DND-41 (cell line): ENCODE data around the gene KIRREL3.

Experiments used
- ATAC-seq: fragments of 200-7000 bp; cut with Tn5 transposase; 3 replicates; pipeline ENCODE4 v1.9.1; 2021; ENCODE audit warnings: low read depth; ENCODE audit not compliant: insufficient read depth
- DNase-seq: peaks from one replicate; pipeline ENCODE4 v3.0.0-alpha.2; 2020
- H2AFZ ChIP-seq: 2 replicates; pipeline ENCODE4 v1.6.0; 2012; ENCODE audit warnings: low read depth, low read length
- H3K27ac ChIP-seq: 2 replicates; pipeline ENCODE4 v1.5.1; 2012; ENCODE audit warnings: low read length, inconsistent platforms
- H3K27me3 ChIP-seq: fragments of 200-600 bp; sonication (generic); 2 replicates; pipeline ENCODE4 v1.6.0; 2012; ENCODE audit warnings: low read length, mild to moderate bottlenecking, inconsistent platforms; ENCODE audit not compliant: insufficient read depth, poor library complexity
- H3K36me3 ChIP-seq: 2 replicates; pipeline ENCODE4 v1.5.1; 2012; ENCODE audit warnings: low read length, inconsistent platforms; ENCODE audit not compliant: insufficient read depth
- H3K4me1 ChIP-seq: 2 replicates; pipeline ENCODE4 v1.5.1; 2012; ENCODE audit warnings: mild to moderate bottlenecking, low read length; ENCODE audit not compliant: insufficient read depth
- H3K4me2 ChIP-seq: 2 replicates; pipeline ENCODE4 v1.6.0; 2012; ENCODE audit warnings: mild to moderate bottlenecking, moderate library complexity, low read length, inconsistent platforms; ENCODE audit not compliant: insufficient read depth
- H3K4me3 ChIP-seq, 2 experiments: fragments of 200-600 bp in 1 of 2; shearing (Covaris generic) in 1 of 2; 2 replicates each; pipeline ENCODE4 v1.5.1; 2012 to 2016; ENCODE audit warnings: inconsistent platforms in 2 of 2, low read length in 2 of 2, mild to moderate bottlenecking in 2 of 2, low read depth in 1 of 2, moderate library complexity in 1 of 2
- H3K79me2 ChIP-seq: 2 replicates; pipeline ENCODE4 v1.6.0; 2012; ENCODE audit warnings: low read length, inconsistent platforms; ENCODE audit not compliant: insufficient read depth
- H3K9ac ChIP-seq: 2 replicates; pipeline ENCODE4 v1.6.0; 2012; ENCODE audit warnings: low read depth, mild to moderate bottlenecking, inconsistent platforms, low read length, moderate library complexity
- H3K9me3 ChIP-seq: 2 replicates; pipeline ENCODE4 v1.5.1; 2012; ENCODE audit warnings: low read length, moderate library complexity, mild to moderate bottlenecking, inconsistent platforms; ENCODE audit not compliant: insufficient read depth, severe bottlenecking
- H4K20me1 ChIP-seq: 2 replicates; pipeline ENCODE4 v1.6.0; 2012; ENCODE audit warnings: low read length; ENCODE audit not compliant: insufficient read depth
- EZH2 ChIP-seq: IDR thresholded peaks from 3 replicates; pipeline ENCODE4 v1.6.1; 2012; ENCODE audit warnings: borderline replicate concordance, low read depth, mild to moderate bottlenecking, moderate library complexity, low read length, inconsistent platforms; ENCODE audit not compliant: severe bottlenecking
- TF ChIP-seq, protein P1 (sequence below): IDR thresholded peaks from 2 replicates; pipeline ENCODE4 v1.5.1; 2012; ENCODE audit warnings: borderline replicate concordance, low read length, moderate library complexity, mild to moderate bottlenecking; ENCODE audit not compliant: poor library complexity, severe bottlenecking; ENCODE audit errors: extremely low read depth

The KIRREL3 gene

DNA sequence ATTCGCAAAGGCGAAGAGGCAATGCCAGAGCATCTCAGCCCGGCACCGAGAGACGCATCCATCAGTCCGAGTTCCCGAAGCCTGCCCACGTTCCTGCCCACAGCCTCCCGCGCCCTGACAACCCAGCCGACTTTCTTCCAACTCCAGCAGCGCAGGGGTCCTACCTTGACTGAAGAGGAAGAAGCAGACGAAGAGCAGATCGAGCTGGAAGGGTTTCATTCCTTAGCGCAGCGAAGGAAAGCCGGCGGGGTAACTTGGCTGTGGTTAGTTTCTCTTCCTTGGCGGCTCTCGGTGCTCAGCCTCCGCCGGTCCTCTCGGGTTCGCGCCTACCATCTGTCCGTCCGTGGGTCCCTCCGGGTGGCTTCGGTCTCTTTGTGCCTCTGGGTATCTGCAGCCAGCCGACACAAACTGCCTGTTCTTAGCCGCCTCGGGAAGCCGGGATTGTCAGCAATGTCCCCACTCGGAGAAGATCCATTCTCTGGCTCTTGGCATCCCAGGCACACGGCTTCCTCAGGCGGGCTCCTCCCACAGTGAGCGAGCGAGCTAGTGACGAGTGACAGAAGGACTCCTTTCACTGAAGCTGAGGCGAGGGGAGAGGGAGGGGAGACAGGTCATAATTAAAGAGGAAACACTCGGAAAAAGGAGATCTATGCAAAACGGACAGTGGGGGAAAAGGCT, at the start of gene KIRREL3:
KIRREL3 (minus strand) TSS at position 480 of the 678 bp plus-strand sequence.
- Histone ChIP-seq H3K27me3 (peaks cover 28% of the 10 kb centered on the region), H3K9ac (no peak within 1 kb of the TSS)
- no peak for DNase-seq

DNA sequence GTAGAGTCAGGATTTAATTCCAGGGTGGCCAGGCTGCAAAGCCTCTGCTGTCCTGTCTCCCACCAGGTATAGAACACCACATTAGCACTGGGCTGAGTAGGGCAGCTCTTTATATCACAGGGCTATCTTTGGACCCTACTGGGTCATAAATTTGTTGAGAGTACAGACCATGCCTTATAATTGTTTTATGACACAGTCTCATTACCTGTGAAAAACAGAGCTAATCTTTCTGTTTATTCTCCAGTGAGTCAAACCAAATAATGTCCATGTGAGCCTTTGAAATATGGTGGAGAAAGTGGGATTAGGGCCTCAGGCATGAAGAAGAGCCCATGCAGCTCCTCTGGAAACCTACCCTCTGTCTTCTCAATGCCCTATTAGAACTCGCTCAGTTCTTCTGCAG, 49.6 kb upstream of the KIRREL3 start:
- Histone ChIP-seq H3K79me2 (no peaks in the 10 kb centered on the region), H3K9me3 (no peaks in the 10 kb centered on the region), H3K4me2 (no peak overlapping the region), H3K36me3 (no peaks in the 10 kb centered on the region), H3K27ac (no peak overlapping the region), H2AFZ (no peak overlapping the region), H3K4me1 (no peaks in the 10 kb centered on the region), H3K9ac (no peak overlapping the region), H3K4me3 (no peak overlapping the region), H3K27me3 (peaks cover 14% of the 10 kb centered on the region), H4K20me1 (no peaks in the 10 kb centered on the region)
- ATAC-seq (no peak), DNase-seq (no peak)
- TF ChIP-seq EZH2 = no peak
- TF ChIP-seq, protein P1, sequence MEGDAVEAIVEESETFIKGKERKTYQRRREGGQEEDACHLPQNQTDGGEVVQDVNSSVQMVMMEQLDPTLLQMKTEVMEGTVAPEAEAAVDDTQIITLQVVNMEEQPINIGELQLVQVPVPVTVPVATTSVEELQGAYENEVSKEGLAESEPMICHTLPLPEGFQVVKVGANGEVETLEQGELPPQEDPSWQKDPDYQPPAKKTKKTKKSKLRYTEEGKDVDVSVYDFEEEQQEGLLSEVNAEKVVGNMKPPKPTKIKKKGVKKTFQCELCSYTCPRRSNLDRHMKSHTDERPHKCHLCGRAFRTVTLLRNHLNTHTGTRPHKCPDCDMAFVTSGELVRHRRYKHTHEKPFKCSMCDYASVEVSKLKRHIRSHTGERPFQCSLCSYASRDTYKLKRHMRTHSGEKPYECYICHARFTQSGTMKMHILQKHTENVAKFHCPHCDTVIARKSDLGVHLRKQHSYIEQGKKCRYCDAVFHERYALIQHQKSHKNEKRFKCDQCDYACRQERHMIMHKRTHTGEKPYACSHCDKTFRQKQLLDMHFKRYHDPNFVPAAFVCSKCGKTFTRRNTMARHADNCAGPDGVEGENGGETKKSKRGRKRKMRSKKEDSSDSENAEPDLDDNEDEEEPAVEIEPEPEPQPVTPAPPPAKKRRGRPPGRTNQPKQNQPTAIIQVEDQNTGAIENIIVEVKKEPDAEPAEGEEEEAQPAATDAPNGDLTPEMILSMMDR = no peak

More for the DNA sequence above, at the start of gene KIRREL3:
- 0 out of 2 replicates have a peak, but pooled peaks cover 3% of the 10 kb centered on the region for H4K20me1 ChIP-seq
- H3K27ac ChIP-seq = no peak within 1 kb of the TSS
- H2AFZ ChIP-seq = no peak within 1 kb of the TSS
- TF ChIP-seq EZH2 = no peak
- TF ChIP-seq, protein P1 = no peak
- no peak for ATAC-seq
- H3K4me2 ChIP-seq = no peak within 1 kb of the TSS
- H3K4me1 ChIP-seq = no peaks in the 10 kb centered on the region
- H3K4me3 ChIP-seq = no peak within 1 kb of the TSS
- no peaks in the 10 kb centered on the region for H3K9me3 ChIP-seq
- H3K36me3 ChIP-seq = no peaks in the 10 kb centered on the region
- no peaks in the 10 kb centered on the region for H3K79me2 ChIP-seq

DNA sequence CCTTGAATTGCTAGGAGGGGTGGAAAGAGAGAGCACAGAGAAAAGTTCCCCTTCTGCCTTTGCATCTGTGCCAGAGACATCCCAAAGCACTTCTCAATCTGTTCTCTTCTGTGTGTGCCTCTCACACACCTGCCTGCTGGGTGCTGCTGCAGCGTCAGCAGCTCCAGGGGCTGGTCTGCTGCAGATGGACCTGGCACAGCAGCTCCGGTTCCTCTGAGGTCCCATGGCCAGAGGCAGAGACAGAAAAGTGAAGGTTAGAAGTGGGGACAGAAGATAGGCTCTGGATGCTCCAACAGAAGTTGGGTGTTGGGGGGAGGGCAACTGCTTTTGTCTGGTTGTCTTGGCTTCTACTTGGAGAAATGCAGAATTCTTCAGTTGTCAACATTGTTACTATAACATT, 48.9 kb upstream of the KIRREL3 start:
- Histone ChIP-seq H3K4me2 (no peak overlapping the region), H4K20me1 (no peaks in the 10 kb centered on the region), H2AFZ (no peak overlapping the region), H3K79me2 (no peaks in the 10 kb centered on the region), H3K4me3 (no peak overlapping the region), H3K36me3 (no peaks in the 10 kb centered on the region), H3K9ac (no peak overlapping the region), H3K27me3 (peaks cover 14% of the 10 kb centered on the region), H3K4me1 (no peaks in the 10 kb centered on the region), H3K9me3 (no peaks in the 10 kb centered on the region), H3K27ac (no peak overlapping the region)
- TF ChIP-seq EZH2 = no peak
- TF ChIP-seq, protein P1 = no peak
- DNase-seq (no peak), ATAC-seq (no peak)

DNA sequence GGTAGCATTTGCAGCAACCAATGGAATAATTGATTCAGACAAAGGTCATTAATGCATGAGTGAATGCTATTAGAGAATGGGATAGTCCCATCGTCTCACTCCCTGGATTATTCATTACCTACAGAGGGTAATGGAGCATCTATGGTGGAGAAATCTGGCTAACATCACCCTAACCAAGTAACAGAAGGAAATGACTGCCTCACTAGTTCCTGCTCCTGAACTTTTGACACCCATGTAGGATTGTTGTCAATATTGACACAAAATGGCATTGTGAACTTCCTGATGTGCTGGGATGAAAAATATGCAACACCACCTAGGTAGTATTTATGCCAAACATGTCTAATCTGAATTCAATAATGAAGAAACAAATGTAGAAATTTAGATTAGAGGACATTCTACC, 44.0 kb upstream of the KIRREL3 start:
- Histone ChIP-seq H3K9me3 (no peaks in the 10 kb centered on the region), H3K4me3 (no peak overlapping the region), H4K20me1 (no peaks in the 10 kb centered on the region), H3K9ac (no peak overlapping the region), H3K4me2 (no peak overlapping the region), H3K27ac (no peak overlapping the region), H3K4me1 (no peaks in the 10 kb centered on the region), H3K27me3 (peaks cover 21% of the 10 kb centered on the region), H3K36me3 (no peaks in the 10 kb centered on the region), H3K79me2 (no peaks in the 10 kb centered on the region), H2AFZ (no peak overlapping the region)
- TF ChIP-seq EZH2 = no peak
- TF ChIP-seq, protein P1 = no peak
- ATAC-seq (no peak), DNase-seq (no peak)
